Measurements from ENCODE around the gene PTPN21.

DNA sequence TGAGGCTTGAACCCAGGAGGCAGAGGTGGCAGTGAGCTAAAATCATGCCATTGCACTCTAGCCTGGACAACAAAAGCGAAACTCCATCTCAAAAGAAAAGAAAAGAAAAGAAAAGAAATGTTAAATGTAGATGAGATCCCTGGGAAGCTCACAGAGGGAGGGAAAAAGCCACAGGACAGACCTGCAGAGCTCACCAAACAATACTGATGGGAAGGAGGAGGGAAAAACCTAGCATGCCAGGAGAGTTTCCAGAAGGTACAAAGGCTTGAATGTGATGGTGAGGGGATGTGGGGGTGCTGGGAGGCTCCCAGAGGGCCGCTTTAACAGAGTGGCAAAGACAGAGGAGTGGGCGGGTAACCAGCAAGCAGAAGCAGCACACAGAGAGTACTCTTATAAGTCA is 72.3 kb downstream of the PTPN21 start:
- TF ChIP-seq EZH2 (optimal IDR thresholded peaks at IDR 0.05; ENCODE audit: low read depth, low read length) (no peak), EZH2phosphoT487 (IDR thresholded peaks at IDR 0.05; ENCODE audit: low read length) (no peak)
- TF ChIP-seq, protein P1, sequence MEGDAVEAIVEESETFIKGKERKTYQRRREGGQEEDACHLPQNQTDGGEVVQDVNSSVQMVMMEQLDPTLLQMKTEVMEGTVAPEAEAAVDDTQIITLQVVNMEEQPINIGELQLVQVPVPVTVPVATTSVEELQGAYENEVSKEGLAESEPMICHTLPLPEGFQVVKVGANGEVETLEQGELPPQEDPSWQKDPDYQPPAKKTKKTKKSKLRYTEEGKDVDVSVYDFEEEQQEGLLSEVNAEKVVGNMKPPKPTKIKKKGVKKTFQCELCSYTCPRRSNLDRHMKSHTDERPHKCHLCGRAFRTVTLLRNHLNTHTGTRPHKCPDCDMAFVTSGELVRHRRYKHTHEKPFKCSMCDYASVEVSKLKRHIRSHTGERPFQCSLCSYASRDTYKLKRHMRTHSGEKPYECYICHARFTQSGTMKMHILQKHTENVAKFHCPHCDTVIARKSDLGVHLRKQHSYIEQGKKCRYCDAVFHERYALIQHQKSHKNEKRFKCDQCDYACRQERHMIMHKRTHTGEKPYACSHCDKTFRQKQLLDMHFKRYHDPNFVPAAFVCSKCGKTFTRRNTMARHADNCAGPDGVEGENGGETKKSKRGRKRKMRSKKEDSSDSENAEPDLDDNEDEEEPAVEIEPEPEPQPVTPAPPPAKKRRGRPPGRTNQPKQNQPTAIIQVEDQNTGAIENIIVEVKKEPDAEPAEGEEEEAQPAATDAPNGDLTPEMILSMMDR (IDR thresholded peaks at IDR 0.05; ENCODE audit: low read length) = no peak

Data from MM.1S (cell line).